Progenitor cell of endocrine pancreas (in vitro differentiated cells): ENCODE data around the gene LCOR. TPM values are rescaled to one million over a fixed set of nuclear protein-coding genes. Genes with fewer than 3 reads are reported as not detected.
"Not testable (repeated sequence)": the region's sequence is repeated elsewhere in the genome, so short reads cannot be mapped to it uniquely, and the experiment has no call there.

ENCODE experiments used
- DNase-seq: peaks from one replicate; pipeline ENCODE4 v3.0.0; 2021; ENCODE audit warnings: low spot score; ENCODE audit not compliant: unreplicated experiment
- H3K27ac Mint-ChIP-seq: 2 replicates; pipeline ENCODE4 v1.8.0; 2021; ENCODE audit warnings: mild to moderate bottlenecking, moderate library complexity, mixed read lengths
- H3K27me3 Mint-ChIP-seq: 2 replicates; pipeline ENCODE4 v1.8.0; 2021; ENCODE audit warnings: mixed read lengths
- H3K36me3 Mint-ChIP-seq: 2 replicates; pipeline ENCODE4 v1.8.0; 2022; ENCODE audit warnings: mixed read lengths; ENCODE audit not compliant: insufficient read depth
- H3K4me1 Mint-ChIP-seq: 2 replicates; pipeline ENCODE4 v1.8.0; 2021; ENCODE audit warnings: low read depth, mixed read lengths
- H3K4me3 Mint-ChIP-seq: 2 replicates; pipeline ENCODE4 v1.8.0; 2021; ENCODE audit warnings: low read depth, mild to moderate bottlenecking, moderate library complexity, mixed read lengths
- H3K9me3 Mint-ChIP-seq: 2 replicates; pipeline ENCODE4 v1.8.0; 2021; ENCODE audit warnings: low read depth, mixed read lengths
- total RNA-seq: library from RNA; stranded (reverse); gene quantifications from 2 replicates; pipeline ENCODE4 v1.2.1, GENCODE V29; 2021
- TF ChIP-seq, protein P1 (sequence below): fragments of 200-600 bp; sonication (generic); IDR thresholded peaks from one replicate; pipeline ENCODE4 v1.5.0; 2021; ENCODE audit warnings: antibody characterized with exemption, mild to moderate bottlenecking; ENCODE audit not compliant: unreplicated experiment

LCOR gene
- total RNA-seq, 1 donor from 2014 or later, result 88.6 TPM

DNA sequence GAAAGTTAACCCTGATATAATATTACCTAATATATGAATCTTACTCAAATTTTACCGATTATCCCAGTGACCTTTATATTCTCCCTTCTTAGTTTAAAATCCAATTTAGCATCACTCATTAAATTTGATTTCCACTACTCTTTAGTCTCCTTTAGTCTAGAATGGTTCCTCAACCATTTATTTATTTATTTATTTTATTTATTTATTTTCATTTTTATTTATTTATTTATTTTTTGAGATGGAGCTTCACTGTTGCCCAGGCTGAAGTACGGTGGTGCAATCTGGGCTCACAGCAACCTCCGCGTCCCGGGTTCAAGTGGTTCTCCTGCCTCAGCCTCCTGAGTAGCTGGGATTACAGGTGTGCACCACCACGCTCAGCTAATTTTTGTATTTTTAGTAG, 92.8 kb downstream of the LCOR start:
- peaks cover 6% of the 10 kb centered on the region for H3K4me1 Mint-ChIP-seq
- peaks cover 13% of the 10 kb centered on the region for H3K9me3 Mint-ChIP-seq
- peaks cover 27% of the 10 kb centered on the region for H3K36me3 Mint-ChIP-seq
- TF ChIP-seq, protein P1, sequence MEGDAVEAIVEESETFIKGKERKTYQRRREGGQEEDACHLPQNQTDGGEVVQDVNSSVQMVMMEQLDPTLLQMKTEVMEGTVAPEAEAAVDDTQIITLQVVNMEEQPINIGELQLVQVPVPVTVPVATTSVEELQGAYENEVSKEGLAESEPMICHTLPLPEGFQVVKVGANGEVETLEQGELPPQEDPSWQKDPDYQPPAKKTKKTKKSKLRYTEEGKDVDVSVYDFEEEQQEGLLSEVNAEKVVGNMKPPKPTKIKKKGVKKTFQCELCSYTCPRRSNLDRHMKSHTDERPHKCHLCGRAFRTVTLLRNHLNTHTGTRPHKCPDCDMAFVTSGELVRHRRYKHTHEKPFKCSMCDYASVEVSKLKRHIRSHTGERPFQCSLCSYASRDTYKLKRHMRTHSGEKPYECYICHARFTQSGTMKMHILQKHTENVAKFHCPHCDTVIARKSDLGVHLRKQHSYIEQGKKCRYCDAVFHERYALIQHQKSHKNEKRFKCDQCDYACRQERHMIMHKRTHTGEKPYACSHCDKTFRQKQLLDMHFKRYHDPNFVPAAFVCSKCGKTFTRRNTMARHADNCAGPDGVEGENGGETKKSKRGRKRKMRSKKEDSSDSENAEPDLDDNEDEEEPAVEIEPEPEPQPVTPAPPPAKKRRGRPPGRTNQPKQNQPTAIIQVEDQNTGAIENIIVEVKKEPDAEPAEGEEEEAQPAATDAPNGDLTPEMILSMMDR, result no peak
- no peak overlapping the region for H3K4me3 Mint-ChIP-seq
- no peak overlapping the region for H3K27ac Mint-ChIP-seq
- no peaks in the 10 kb centered on the region for H3K27me3 Mint-ChIP-seq
- no peak for DNase-seq

DNA sequence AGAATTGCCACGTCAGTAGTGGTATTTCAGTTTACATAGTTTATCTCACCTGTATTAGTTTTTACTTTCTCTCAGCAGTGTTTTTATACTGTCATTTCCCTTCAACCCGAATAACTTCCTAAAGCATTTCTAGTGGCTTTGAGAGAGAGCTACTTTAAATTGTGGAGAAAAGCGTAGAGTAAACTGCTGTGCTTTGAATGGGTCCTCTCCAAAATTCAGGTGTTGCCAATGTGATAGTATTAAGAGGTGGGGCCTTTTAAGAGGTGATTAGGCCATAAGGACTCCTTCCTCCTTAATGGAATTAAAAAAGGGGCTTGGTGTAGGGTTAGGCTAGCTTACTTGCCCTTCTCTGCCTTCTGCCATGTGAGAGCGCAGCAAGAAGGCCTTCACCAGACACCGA, 98.4 kb downstream of the LCOR start:
- no peak for DNase-seq
- Mint-ChIP-seq H3K27me3 (no peaks in the 10 kb centered on the region), H3K27ac (no peak overlapping the region), H3K9me3 (peaks cover 9% of the 10 kb centered on the region), H3K4me3 (no peak overlapping the region), H3K36me3 (peaks cover 26% of the 10 kb centered on the region), H3K4me1 (no peaks in the 10 kb centered on the region)
- TF ChIP-seq, protein P1, result no peak

DNA sequence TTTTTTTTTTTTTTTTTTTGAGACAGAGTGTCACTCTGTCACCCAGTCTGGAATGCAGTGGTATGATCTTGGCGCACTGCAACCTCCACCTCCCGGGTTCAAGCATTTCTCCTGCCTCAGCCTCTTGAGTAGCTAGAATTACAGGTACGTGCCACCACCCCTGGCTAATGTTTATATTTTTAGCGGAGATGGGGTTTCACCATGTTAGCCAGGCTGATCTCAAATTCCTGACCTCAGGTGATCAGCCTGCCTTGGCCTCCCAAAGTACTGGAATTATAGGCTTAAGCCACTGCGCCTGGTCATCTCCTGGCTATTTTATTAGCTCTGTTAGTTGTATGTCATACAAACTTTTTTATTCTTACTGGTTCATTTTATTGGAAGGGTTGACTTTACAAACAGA, 103.0 kb downstream of the LCOR start:
- no peak overlapping the region for H3K4me3 Mint-ChIP-seq
- no peak for DNase-seq
- TF ChIP-seq, protein P1, result no peak
- H3K9me3 Mint-ChIP-seq, result peaks cover 5% of the 10 kb centered on the region
- H3K36me3 Mint-ChIP-seq, result peaks cover 34% of the 10 kb centered on the region
- H3K4me1 Mint-ChIP-seq, result peaks cover 7% of the 10 kb centered on the region
- H3K27me3 Mint-ChIP-seq, result no peaks in the 10 kb centered on the region
- H3K27ac Mint-ChIP-seq, result no peak overlapping the region

DNA sequence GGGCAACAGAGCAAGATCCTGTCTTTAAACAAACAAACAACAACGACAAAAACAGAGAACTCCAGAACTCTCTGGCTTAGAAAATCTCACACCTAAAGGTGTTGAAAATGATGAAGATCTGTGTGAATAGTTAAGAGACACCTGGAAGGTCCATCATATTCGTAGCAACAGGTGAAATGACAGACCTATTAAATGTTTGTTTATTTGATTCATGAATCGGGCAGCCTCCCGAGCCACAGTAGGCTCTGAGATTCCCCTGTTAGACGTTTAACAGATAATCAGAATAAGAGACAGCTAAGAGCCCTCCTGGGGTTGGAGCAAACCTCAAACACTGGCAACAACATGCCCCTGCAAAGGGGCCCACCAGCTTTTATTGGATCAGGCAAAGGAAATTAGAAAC, 103.7 kb downstream of the LCOR start:
- no peak for DNase-seq
- Mint-ChIP-seq H3K4me3 (no peak overlapping the region), H3K36me3 (peaks cover 34% of the 10 kb centered on the region), H3K9me3 (peaks cover 5% of the 10 kb centered on the region), H3K27ac (peak overlapping the region; percentile 18), H3K4me1 (peaks cover 7% of the 10 kb centered on the region), H3K27me3 (no peaks in the 10 kb centered on the region)
- TF ChIP-seq, protein P1, result no peak

DNA sequence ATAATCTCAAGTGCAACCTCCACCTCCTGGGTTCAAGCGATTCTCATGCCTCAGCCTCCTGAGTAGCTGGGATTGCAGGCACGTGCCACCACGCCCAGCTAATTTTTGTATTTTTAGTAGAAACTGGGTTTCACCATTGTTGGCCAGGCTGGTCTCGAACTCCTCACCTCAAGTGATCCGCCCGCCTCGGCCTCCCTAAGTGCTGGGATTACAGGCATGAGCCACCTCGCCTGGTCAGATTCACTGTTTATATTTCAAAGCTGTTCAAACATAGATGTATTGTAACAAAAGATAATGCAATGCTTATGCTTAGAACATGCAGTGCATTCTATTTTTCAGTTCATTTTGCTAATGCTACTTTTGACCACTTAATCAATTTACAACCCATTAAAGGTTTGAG, 111.1 kb downstream of the LCOR start:
- H3K27me3 Mint-ChIP-seq, H3K9me3 Mint-ChIP-seq, DNase-seq, H3K27ac Mint-ChIP-seq, H3K4me1 Mint-ChIP-seq, H3K4me3 Mint-ChIP-seq: not testable (repeated sequence)
- H3K36me3 Mint-ChIP-seq, result peaks cover 27% of the 10 kb centered on the region

DNA sequence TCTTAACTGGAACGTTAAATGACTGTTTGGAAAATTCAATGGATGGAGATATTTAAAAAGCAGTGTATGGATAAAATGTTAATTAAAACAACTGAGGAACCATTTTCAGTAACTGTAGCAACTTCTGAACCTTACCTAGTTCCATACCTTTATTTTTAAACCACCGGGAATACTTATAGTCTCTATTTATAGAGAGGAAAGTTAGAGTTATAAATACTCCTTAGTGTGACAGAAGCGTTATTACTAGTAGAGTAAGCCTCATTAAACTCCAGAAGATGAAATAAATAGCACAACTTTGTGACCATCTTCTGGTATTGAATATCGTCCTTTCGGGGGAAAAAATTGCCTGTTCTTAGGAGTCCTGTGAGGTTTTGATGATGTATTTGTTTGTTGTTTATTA, 114.9 kb downstream of the LCOR start:
- H3K9me3 Mint-ChIP-seq, result no peaks in the 10 kb centered on the region
- H3K27me3 Mint-ChIP-seq, result no peaks in the 10 kb centered on the region
- H3K4me3 Mint-ChIP-seq, result no peak overlapping the region
- peaks cover 14% of the 10 kb centered on the region for H3K36me3 Mint-ChIP-seq
- TF ChIP-seq, protein P1, result no peak
- no peak overlapping the region for H3K27ac Mint-ChIP-seq
- no peak for DNase-seq
- peaks cover 24% of the 10 kb centered on the region for H3K4me1 Mint-ChIP-seq
